HS-5 (cell line): Measurements from ENCODE around the gene AOPEP.

ENCODE experiments used
- DNase-seq: peaks from one replicate; pipeline ENCODE4 v3.0.0-alpha.2; 2012; ENCODE audit warnings: low read depth

The AOPEP gene

GRCh38 chr9:95062596-95063065 is 336.1 kb downstream of the AOPEP start:
- no peak for DNase-seq

- no peak for DNase-seq
These were observed 336.8 kb downstream of the AOPEP start for GRCh38 chr9:95063300-95063699.

GRCh38 chr9:95065224-95065623 is 338.7 kb downstream of the AOPEP start:
- no peak for DNase-seq

- no peak for DNase-seq
These were observed 340.6 kb downstream of the AOPEP start for GRCh38 chr9:95067057-95067456.

- no peak for DNase-seq
These were observed 341.4 kb downstream of the AOPEP start for GRCh38 chr9:95067897-95068296.

GRCh38 chr9:95070549-95071021 is 344.1 kb downstream of the AOPEP start:
- no peak for DNase-seq

GRCh38 chr9:95071450-95071849 is 345.0 kb downstream of the AOPEP start:
- DNase-seq, result no peak

GRCh38 chr9:95071925-95072324 is 345.4 kb downstream of the AOPEP start:
- no peak for DNase-seq

GRCh38 chr9:95073042-95073607 is 346.6 kb downstream of the AOPEP start:
- no peak for DNase-seq

GRCh38 chr9:95073918-95074317 is 347.4 kb downstream of the AOPEP start:
- DNase-seq, result no peak

GRCh38 chr9:95074632-95075031 is 348.1 kb downstream of the AOPEP start:
- no peak for DNase-seq

- no peak for DNase-seq
These were observed 349.2 kb downstream of the AOPEP start for GRCh38 chr9:95075700-95076099.

GRCh38 chr9:95076696-95077052 is 350.2 kb downstream of the AOPEP start:
- no peak for DNase-seq

- DNase-seq, result no peak
These were observed 350.7 kb downstream of the AOPEP start for GRCh38 chr9:95077053-95077765.

GRCh38 chr9:95077766-95078370 is 351.4 kb downstream of the AOPEP start:
- no peak for DNase-seq

GRCh38 chr9:95078511-95078910 is 352.0 kb downstream of the AOPEP start:
- no peak for DNase-seq

GRCh38 chr9:95078939-95079338 is 352.4 kb downstream of the AOPEP start:
- no peak for DNase-seq

- DNase-seq, result no peak
These were observed 353.0 kb downstream of the AOPEP start for GRCh38 chr9:95079461-95079860.

GRCh38 chr9:95080961-95081647 is 354.6 kb downstream of the AOPEP start:
- DNase-seq, result no peak

- DNase-seq, result no peak
These were observed 355.5 kb downstream of the AOPEP start for GRCh38 chr9:95081998-95082397.

- DNase-seq, result no peak
These were observed 356.0 kb downstream of the AOPEP start for GRCh38 chr9:95082401-95083084.

- DNase-seq, result no peak
These were observed 356.7 kb downstream of the AOPEP start for GRCh38 chr9:95083086-95083768.
